Neural cell (in vitro differentiated cells): ENCODE results near the gene CEACAM6. TPM values are rescaled to one million over a fixed set of nuclear protein-coding genes. Genes with fewer than 3 reads are reported as not detected.
"Not testable (repeated sequence)": the region's sequence is repeated elsewhere in the genome, so short reads cannot be mapped to it uniquely, and the experiment has no call there.

ENCODE experiments used
- H2AFZ ChIP-seq: fragments of 200-600, 300-800 bp; sonication (generic), shearing (Covaris generic); 2 replicates; pipeline ENCODE4 v1.6.0; 2014; ENCODE audit warnings: low read depth, mild to moderate bottlenecking, antibody characterized with exemption, low read length, moderate library complexity
- H3F3A ChIP-seq: fragments of 200-600 bp; shearing (Covaris generic); 2 replicates; pipeline ENCODE4 v1.6.1; 2016; ENCODE audit warnings: mild to moderate bottlenecking, moderate library complexity, mixed read lengths, antibody characterized with exemption, low read length; ENCODE audit not compliant: insufficient read depth, poor library complexity, severe bottlenecking
- H3K27ac ChIP-seq: fragments of 200-600, 300-800 bp; sonication (generic), shearing (Covaris generic); 2 replicates; pipeline ENCODE4 v1.5.1; 2014; ENCODE audit warnings: mild to moderate bottlenecking, low read length, moderate library complexity
- H3K27me3 ChIP-seq: fragments of 300-800, 200-600 bp; sonication (generic), shearing (Covaris generic); 2 replicates; pipeline ENCODE4 v1.6.0; 2014; ENCODE audit warnings: mild to moderate bottlenecking, low read depth, low read length, moderate library complexity; ENCODE audit not compliant: insufficient read depth
- H3K36me3 ChIP-seq: fragments of 300-800, 200-600 bp; sonication (generic), shearing (Covaris generic); 2 replicates; pipeline ENCODE4 v1.5.1; 2014; ENCODE audit warnings: mild to moderate bottlenecking, antibody characterized with exemption, low read length, moderate library complexity; ENCODE audit not compliant: insufficient read depth
- H3K4me2 ChIP-seq: fragments of 300-800, 200-600 bp; sonication (generic), shearing (Covaris generic); 2 replicates; pipeline ENCODE4 v1.6.0; 2014; ENCODE audit warnings: mild to moderate bottlenecking, low read length
- H3K4me3 ChIP-seq: fragments of 300-800, 200-600 bp; sonication (generic), shearing (Covaris generic); 2 replicates; pipeline ENCODE4 v1.5.1; 2014; ENCODE audit warnings: mild to moderate bottlenecking, low read length, moderate library complexity
- H3K79me2 ChIP-seq: fragments of 200-600 bp; shearing (Covaris generic); replicated peaks from 2 replicates; pipeline ENCODE4 v1.6.0; 2014; ENCODE audit warnings: mild to moderate bottlenecking, low read length, moderate library complexity; ENCODE audit not compliant: insufficient read depth
- H3K9ac ChIP-seq: fragments of 300-800, 200-600 bp; sonication (generic), shearing (Covaris generic); 2 replicates; pipeline ENCODE4 v1.6.1; 2016; ENCODE audit warnings: mild to moderate bottlenecking, low read length, mixed read lengths
- H3K9me2 ChIP-seq: fragments of 200-600 bp; shearing (Covaris generic); 2 replicates; pipeline ENCODE4 v1.6.1; 2016; ENCODE audit warnings: mild to moderate bottlenecking, low read length, mixed read lengths; ENCODE audit not compliant: insufficient read depth
- H3K9me3 ChIP-seq: fragments of 200-600, 300-800 bp; sonication (generic), shearing (Covaris generic); 2 replicates; pipeline ENCODE4 v1.6.1; 2016; ENCODE audit warnings: mild to moderate bottlenecking, mixed run types, low read length, moderate library complexity, mixed read lengths
- H4K20me1 ChIP-seq: fragments of 200-600 bp; shearing (Covaris generic); 2 replicates; pipeline ENCODE4 v1.6.1; 2016; ENCODE audit warnings: mild to moderate bottlenecking, mixed run types; ENCODE audit not compliant: insufficient read depth
- CTCF ChIP-seq: fragments of 450-650 bp; IDR thresholded peaks from 2 replicates; pipeline ENCODE4 v1.5.1; 2014; ENCODE audit warnings: antibody characterized with exemption, mild to moderate bottlenecking, moderate library complexity; ENCODE audit not compliant: poor library complexity, severe bottlenecking
- EP300 ChIP-seq: fragments of 450-650 bp; conservative IDR thresholded peaks from 2 replicates; pipeline ENCODE4 v1.6.1; 2014; ENCODE audit warnings: antibody characterized with exemption, mild to moderate bottlenecking, moderate library complexity; ENCODE audit not compliant: poor library complexity, severe bottlenecking
- EZH2 ChIP-seq: fragments of 200-600, 300-800 bp; shearing (Covaris generic), sonication (generic); IDR thresholded peaks from 2 replicates; pipeline ENCODE4 v1.6.1; 2014; ENCODE audit warnings: antibody characterized with exemption, low read length, borderline replicate concordance, mild to moderate bottlenecking; ENCODE audit not compliant: insufficient read depth, poor library complexity, severe bottlenecking
- MXI1 ChIP-seq: fragments of 450-650 bp; conservative IDR thresholded peaks from 2 replicates; pipeline ENCODE4 v1.6.1; 2014; ENCODE audit warnings: antibody characterized with exemption, mild to moderate bottlenecking; ENCODE audit not compliant: poor library complexity, severe bottlenecking
- POLR2AphosphoS5 ChIP-seq: IDR thresholded peaks from 2 replicates; pipeline ENCODE4 v1.6.1; 2012
- RAD21 ChIP-seq: fragments of 450-650 bp; conservative IDR thresholded peaks from 2 replicates; pipeline ENCODE4 v1.6.1; 2014; ENCODE audit warnings: antibody characterized with exemption, mild to moderate bottlenecking, moderate library complexity
- REST ChIP-seq: IDR thresholded peaks from 2 replicates; pipeline ENCODE4 v1.6.1; 2012; ENCODE audit warnings: borderline replicate concordance
- SMC3 ChIP-seq: fragments of 450-650 bp; conservative IDR thresholded peaks from 2 replicates; pipeline ENCODE4 v1.6.1; 2014; ENCODE audit warnings: antibody characterized with exemption, mild to moderate bottlenecking, moderate library complexity; ENCODE audit not compliant: poor library complexity
- TAF1 ChIP-seq: IDR thresholded peaks from 2 replicates; pipeline ENCODE4 v1.6.1; 2012; ENCODE audit warnings: low read depth
- polyA plus RNA-seq: library from polyadenylated mRNA; depleted of rRNA; stranded (reverse); fragments of >200 nt; gene quantifications from 2 replicates; pipeline ENCODE4 v1.2.3, GENCODE V29; 2014

The CEACAM6 gene
- polyA plus RNA-seq, 1 donor from 2014 or later: not detected

DNA sequence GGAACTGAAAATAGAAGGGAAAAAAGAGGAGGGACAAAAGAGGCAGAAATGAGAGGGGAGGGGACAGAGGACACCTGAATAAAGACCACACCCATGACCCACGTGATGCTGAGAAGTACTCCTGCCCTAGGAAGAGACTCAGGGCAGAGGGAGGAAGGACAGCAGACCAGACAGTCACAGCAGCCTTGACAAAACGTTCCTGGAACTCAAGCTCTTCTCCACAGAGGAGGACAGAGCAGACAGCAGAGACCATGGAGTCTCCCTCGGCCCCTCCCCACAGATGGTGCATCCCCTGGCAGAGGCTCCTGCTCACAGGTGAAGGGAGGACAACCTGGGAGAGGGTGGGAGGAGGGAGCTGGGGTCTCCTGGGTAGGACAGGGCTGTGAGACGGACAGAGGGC, 46.8 kb upstream of the CEACAM6 start, which contains the start of gene CEACAM5:
Gene CEACAM5 (plus strand): TSS at position 146 of the 400 bp plus-strand sequence. CDS start 106 bp downstream, at position 252.
- H3K36me3 ChIP-seq: no peaks in the 10 kb centered on the region
- no peak within 1 kb of the TSS for H3K4me3 ChIP-seq
- no peak within 1 kb of the TSS for H3K9ac ChIP-seq
- no peaks in the 10 kb centered on the region for H4K20me1 ChIP-seq
- H3K79me2 ChIP-seq: no peaks in the 10 kb centered on the region
- no peak within 1 kb of the TSS for H3K4me2 ChIP-seq
- TF ChIP-seq EZH2: no peak
- no peak for TF ChIP-seq POLR2AphosphoS5
- no peak for TF ChIP-seq REST
- TF ChIP-seq CTCF: no peak
- no peak within 1 kb of the TSS for H2AFZ ChIP-seq
- H3K27ac ChIP-seq: no peak within 1 kb of the TSS
- H3K9me3 ChIP-seq: no peaks in the 10 kb centered on the region
- H3K27me3 ChIP-seq: no peaks in the 10 kb centered on the region
- H3K9me2 ChIP-seq: no peaks in the 10 kb centered on the region
- no peaks in the 10 kb centered on the region for H3F3A ChIP-seq

- H3K27me3 ChIP-seq: not testable (repeated sequence)
These were observed 45.8 kb upstream of the CEACAM6 start for GRCh38 chr19:41709516-41709915.

DNA sequence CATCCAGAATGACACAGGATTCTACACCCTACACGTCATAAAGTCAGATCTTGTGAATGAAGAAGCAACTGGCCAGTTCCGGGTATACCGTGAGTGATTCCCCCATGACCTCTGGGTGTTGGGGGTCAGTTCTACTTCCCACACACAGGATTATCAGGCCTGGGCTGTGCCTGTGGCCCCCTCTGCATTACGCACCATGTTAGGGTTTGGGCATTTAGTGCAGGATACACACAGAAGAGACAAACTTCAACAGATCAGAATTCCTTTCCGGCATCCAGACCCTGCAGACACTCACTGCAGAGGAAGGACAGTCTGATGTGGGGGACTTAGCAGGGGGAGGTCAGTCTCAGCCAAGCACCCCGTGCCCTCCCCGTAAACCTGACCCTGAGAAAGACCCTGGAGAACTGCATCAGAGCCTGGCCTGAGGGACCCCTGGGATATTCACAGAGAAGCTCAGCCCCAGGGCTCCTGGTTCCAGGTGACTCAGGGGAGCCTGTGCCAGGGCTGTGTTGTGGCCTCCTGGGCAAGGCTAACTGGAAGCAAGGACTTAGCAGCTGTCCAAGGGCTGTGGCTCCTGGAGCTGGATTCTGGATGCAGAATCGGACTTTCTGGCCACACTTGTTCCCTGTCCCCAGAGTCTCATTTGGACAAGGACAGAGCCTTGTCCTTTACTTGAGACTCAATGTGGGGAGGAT, 45.2 kb upstream of the CEACAM6 start:
- no peak overlapping the region for H2AFZ ChIP-seq
- H3K9me2 ChIP-seq: no peaks in the 10 kb centered on the region
- H3K4me3 ChIP-seq: no peak overlapping the region
- H3K36me3 ChIP-seq: no peaks in the 10 kb centered on the region
- no peaks in the 10 kb centered on the region for H4K20me1 ChIP-seq
- H3K9me3 ChIP-seq: no peaks in the 10 kb centered on the region
- TF ChIP-seq EP300 (no peak), EZH2 (no peak), MXI1 (no peak), POLR2AphosphoS5 (no peak), CTCF (no peak), TAF1 (no peak), SMC3 (no peak), REST (no peak), RAD21 (no peak)
- H3K27me3 ChIP-seq: no peaks in the 10 kb centered on the region
- H3K4me2 ChIP-seq: no peak overlapping the region
- H3K9ac ChIP-seq: no peak overlapping the region
- no peak overlapping the region for H3K27ac ChIP-seq
- H3K79me2 ChIP-seq: no peaks in the 10 kb centered on the region
- no peaks in the 10 kb centered on the region for H3F3A ChIP-seq

More at GRCh38 chr19:41709516-41709915, 45.8 kb upstream of the CEACAM6 start:
- H3F3A ChIP-seq, H3K36me3 ChIP-seq, H3K9ac ChIP-seq, H3K4me3 ChIP-seq, H2AFZ ChIP-seq, H4K20me1 ChIP-seq, H3K27ac ChIP-seq, H3K9me2 ChIP-seq, H3K9me3 ChIP-seq, H3K79me2 ChIP-seq, H3K4me2 ChIP-seq: not testable (repeated sequence)
